ENCODE results near the gene ZNF560.

The ZNF560 gene

GRCh38 chr19:9436358-9436757 is 62.1 kb downstream of the ZNF560 start:
- DNase-seq (ENCODE audit: low read depth, low spot score): no peak

DNA sequence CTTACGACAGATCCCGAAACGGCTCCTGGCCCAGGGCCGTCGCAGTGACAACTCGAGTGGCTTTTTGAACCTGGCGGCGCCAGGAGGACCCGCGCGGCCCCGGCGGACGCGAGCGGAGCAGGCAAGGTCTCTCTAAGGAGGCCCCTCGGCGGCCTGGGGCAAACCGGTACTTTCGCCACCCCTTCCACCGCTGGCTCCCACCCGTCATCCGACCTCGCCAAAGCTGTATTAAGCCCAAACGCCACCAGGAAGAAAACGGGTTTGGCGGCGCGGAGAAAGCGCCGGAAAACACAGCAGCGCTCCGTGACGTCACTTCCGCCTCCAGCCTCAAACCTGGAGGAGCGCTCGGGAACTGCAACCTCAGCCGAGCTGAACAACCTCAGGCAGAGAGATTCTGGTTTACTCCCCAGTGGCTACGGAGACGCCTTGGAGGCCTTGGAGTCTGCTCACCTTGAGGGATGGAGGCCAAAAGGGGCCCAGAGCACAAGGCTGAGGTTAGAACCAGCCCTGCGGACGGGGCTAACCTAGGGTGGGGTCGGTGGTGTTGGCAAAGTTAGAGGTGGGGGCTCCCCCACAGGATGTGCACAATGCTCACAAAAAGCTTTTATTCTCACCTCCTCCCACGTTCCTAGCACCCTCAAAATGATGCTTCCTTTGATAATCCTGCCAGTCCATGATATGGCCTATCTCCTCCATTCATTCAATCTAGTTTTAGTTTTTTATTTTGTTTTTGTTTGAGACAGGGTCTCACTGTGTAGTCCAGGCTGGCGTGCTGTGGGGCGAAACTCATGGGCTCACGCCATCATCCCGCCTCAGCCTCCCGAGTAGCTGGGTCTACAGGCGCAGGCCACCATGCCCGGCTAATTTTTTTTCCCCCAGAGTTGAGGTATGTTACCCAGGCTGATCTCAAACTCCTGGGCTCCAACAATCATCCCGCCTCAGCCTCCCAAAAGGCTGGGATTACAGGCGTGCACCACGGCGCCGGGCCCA is 62.8 kb downstream of the ZNF560 start, which contains the start of gene ZNF266:
TSS of gene ZNF266 (minus strand) at position 295 of the 990 bp plus-strand sequence. CDS start 15,484 bp downstream, outside the sequence.
- DNase-seq (ENCODE audit: low read depth, low spot score): peak; percentile 86

GRCh38 chr19:9431475-9431874 is 66.9 kb downstream of the ZNF560 start:
- peak; percentile 61 for DNase-seq (ENCODE audit: low read depth, low spot score)

DNA sequence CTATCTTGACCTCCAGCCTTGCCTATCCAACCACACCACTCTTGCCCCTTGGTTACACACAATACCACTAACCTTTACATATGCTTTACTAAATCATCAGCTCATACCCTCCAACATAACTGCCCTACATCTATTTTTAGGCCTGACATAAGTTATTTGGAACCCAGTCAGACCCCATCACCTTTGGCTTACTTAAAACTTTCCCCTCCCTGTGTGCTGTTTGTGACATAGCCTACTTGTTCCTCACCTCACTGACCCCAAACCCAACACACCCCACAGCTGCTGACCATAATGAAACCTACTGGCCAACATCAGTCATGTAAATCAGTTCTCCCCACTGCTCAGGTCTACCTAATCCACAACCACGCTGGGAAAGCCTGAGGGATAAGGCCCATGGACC is 68.0 kb downstream of the ZNF560 start:
- DNase-seq (ENCODE audit: low read depth, low spot score): no peak

- DNase-seq (ENCODE audit: low read depth, low spot score): no peak
Observed at GRCh38 chr19:9427941-9428340, 70.5 kb downstream of the ZNF560 start.
